Activated CD4-positive, alpha-beta memory T cell treated with anti-CD3 and anti-CD28 coated beads, Interleukin-2, amount 10 ng/mL, durations not matched to agents 7 days and 5 days (primary cell): Measurements from ENCODE around the gene PPP2R1A. TPM values are rescaled to one million over a fixed set of nuclear protein-coding genes. Genes with fewer than 3 reads are reported as not detected.

Source experiments
- CTCF ChIA-PET: fragments of 350-600 bp; sonication (Branson Sonifier 250); formaldehyde crosslinking; loops from one replicate; lab custom pipeline; 2021; ENCODE audit warnings: antibody characterized with exemption, inconsistent platforms; lab: Charles Lee
- POLR2A ChIA-PET: fragments of 350-600 bp; sonication (Branson Sonifier 250); formaldehyde crosslinking; loops from one replicate; lab custom pipeline; 2021; ENCODE audit warnings: antibody characterized with exemption; lab: Charles Lee
- DNase-seq: peaks from one replicate; pipeline ENCODE4 v3.0.0-alpha.2; 2020
- H3K27ac Mint-ChIP-seq: one replicate; pipeline ENCODE4 v1.8.0; 2021; ENCODE audit warnings: mild to moderate bottlenecking, mixed read lengths
- H3K27me3 Mint-ChIP-seq: one replicate; pipeline ENCODE4 v1.8.0; 2021; ENCODE audit warnings: mixed read lengths
- H3K36me3 Mint-ChIP-seq: one replicate; pipeline ENCODE4 v1.8.0; 2021; ENCODE audit warnings: low read depth, mixed read lengths
- H3K4me1 Mint-ChIP-seq: one replicate; pipeline ENCODE4 v1.8.0; 2021; ENCODE audit warnings: mixed read lengths
- H3K4me3 Mint-ChIP-seq: one replicate; pipeline ENCODE4 v1.8.0; 2021; ENCODE audit warnings: mild to moderate bottlenecking, mixed read lengths
- H3K9me3 Mint-ChIP-seq: one replicate; pipeline ENCODE4 v1.8.0; 2021; ENCODE audit warnings: mixed read lengths
- total RNA-seq, 2 experiments: library from RNA; stranded (reverse); gene quantifications; one replicate each; pipeline ENCODE4 v1.2.3, GENCODE V29; 2021

PPP2R1A gene
- total RNA-seq, result 100 to 1,000 TPM; 203 to 209 TPM

GRCh38 chr19:52189735-52190486, at the start of gene PPP2R1A:
TSS of gene PPP2R1A (plus strand) at chr19:52190052. CDS start at chr19:52190097, 45 bp downstream.
- POLR2A ChIA-PET, result interaction anchor here (0.7 to 2.0 kb wide), 15 partner anchors 8 to 448 kb away, joined by 3 to 43 read pairs (median 5); partner anchors contain the start of genes ZNF614, ZNF615, ZNF616 and ZNF83
- H3K4me3 Mint-ChIP-seq, result peak within 1 kb of the TSS; percentile 97
- peaks cover 38% of the 10 kb centered on the region for H3K36me3 Mint-ChIP-seq
- peaks cover 38% of the 10 kb centered on the region for H3K4me1 Mint-ChIP-seq
- peak within 1 kb of the TSS; percentile 98 for H3K27ac Mint-ChIP-seq
- CTCF ChIA-PET, result interaction anchor here (0.7 to 1.5 kb wide), 8 partner anchors 18 to 808 kb away, joined by 3 to 8 read pairs (median 4); partner anchors contain the start of genes ZNF613, ZNF616 and ZNF836
- peak; percentile 98 for DNase-seq
- peaks cover 15% of the 10 kb centered on the region for H3K9me3 Mint-ChIP-seq
- H3K27me3 Mint-ChIP-seq, result no peaks in the 10 kb centered on the region

- DNase-seq, result no peak
- ChIA-PET POLR2A (interaction anchor here (1.3 kb wide), 1 partner anchor 36 kb away, joined by 3 read pairs; no protein-coding TSS in a partner anchor), CTCF (interaction anchor here (1.2 to 2.0 kb wide), 2 partner anchors 48 to 96 kb away, joined by 7 to 8 read pairs; partner anchors contain the start of gene PPP2R1A)
- peaks cover 35% of the 10 kb centered on the region for H3K9me3 Mint-ChIP-seq
- H3K36me3 Mint-ChIP-seq, result peaks cover 29% of the 10 kb centered on the region
- H3K4me3 Mint-ChIP-seq, result no peak overlapping the region
- H3K4me1 Mint-ChIP-seq, result peaks cover 21% of the 10 kb centered on the region
- H3K27ac Mint-ChIP-seq, result no peak overlapping the region
- H3K27me3 Mint-ChIP-seq, result no peaks in the 10 kb centered on the region
These were observed 48.6 kb upstream of the PPP2R1A start for GRCh38 chr19:52141203-52141602.

- POLR2A ChIA-PET, result no interaction called here
- CTCF ChIA-PET, result no interaction called here
- Mint-ChIP-seq H3K4me3 (no peak overlapping the region), H3K9me3 (peaks cover 36% of the 10 kb centered on the region), H3K27ac (no peak overlapping the region), H3K4me1 (peaks cover 21% of the 10 kb centered on the region), H3K27me3 (no peaks in the 10 kb centered on the region), H3K36me3 (peaks cover 22% of the 10 kb centered on the region)
- no peak for DNase-seq
These were observed 47.8 kb upstream of the PPP2R1A start for GRCh38 chr19:52142001-52142595.

- peaks cover 13% of the 10 kb centered on the region for H3K36me3 Mint-ChIP-seq
- no peak for DNase-seq
- H3K9me3 Mint-ChIP-seq, result peaks cover 47% of the 10 kb centered on the region
- no peak overlapping the region for H3K4me3 Mint-ChIP-seq
- POLR2A ChIA-PET, result no interaction called here
- H3K27me3 Mint-ChIP-seq, result no peaks in the 10 kb centered on the region
- CTCF ChIA-PET, result no interaction called here
- no peak overlapping the region for H3K27ac Mint-ChIP-seq
- no peaks in the 10 kb centered on the region for H3K4me1 Mint-ChIP-seq
These were observed 41.6 kb upstream of the PPP2R1A start for GRCh38 chr19:52148256-52148655.

- POLR2A ChIA-PET, result no interaction called here
- Mint-ChIP-seq H3K4me1 (no peaks in the 10 kb centered on the region), H3K36me3 (peaks cover 74% of the 10 kb centered on the region), H3K27me3 (no peaks in the 10 kb centered on the region), H3K4me3 (no peak overlapping the region), H3K27ac (no peak overlapping the region), H3K9me3 (peaks cover 71% of the 10 kb centered on the region)
- CTCF ChIA-PET, result no interaction called here
- no peak for DNase-seq
These were observed 34.1 kb upstream of the PPP2R1A start for GRCh38 chr19:52155596-52156359.

GRCh38 chr19:52170304-52170703, 19.5 kb upstream of the PPP2R1A start:
- Mint-ChIP-seq H3K27me3 (no peaks in the 10 kb centered on the region), H3K27ac (peak overlapping the region; percentile 77), H3K36me3 (peaks cover 49% of the 10 kb centered on the region), H3K9me3 (peaks cover 25% of the 10 kb centered on the region), H3K4me3 (peak overlapping the region; percentile 87), H3K4me1 (peaks cover 28% of the 10 kb centered on the region)
- no peak for DNase-seq
- ChIA-PET POLR2A (interaction anchor here (1.3 to 4.0 kb wide), 2 partner anchors 17 to 19 kb away, joined by 3 to 43 read pairs; partner anchors contain the start of gene PPP2R1A), CTCF (no interaction called here)

- CTCF ChIA-PET, result interaction anchor here (1.7 kb wide), 1 partner anchor 19 kb away, joined by 6 read pairs; the partner anchor contains the start of gene PPP2R1A
- POLR2A ChIA-PET, result interaction anchor here (1.3 to 4.0 kb wide), 2 partner anchors 16 to 18 kb away, joined by 3 to 43 read pairs; partner anchors contain the start of gene PPP2R1A
- peak; percentile 20 for DNase-seq
- Mint-ChIP-seq H3K4me1 (peaks cover 28% of the 10 kb centered on the region), H3K27ac (peak overlapping the region; percentile 77), H3K27me3 (no peaks in the 10 kb centered on the region), H3K4me3 (peak overlapping the region; percentile 87), H3K9me3 (peaks cover 26% of the 10 kb centered on the region), H3K36me3 (peaks cover 44% of the 10 kb centered on the region)
These were observed 19.0 kb upstream of the PPP2R1A start for GRCh38 chr19:52170863-52171320.

- H3K4me3 Mint-ChIP-seq, result peak within 1 kb of the TSS; percentile 87
- DNase-seq, result peak; percentile 92
- H3K4me1 Mint-ChIP-seq, result peaks cover 28% of the 10 kb centered on the region
- ChIA-PET POLR2A (interaction anchor here (0.7 to 4.0 kb wide), 6 partner anchors 15 to 387 kb away, joined by 3 to 43 read pairs (median 3); partner anchors contain the start of gene PPP2R1A), CTCF (interaction anchor here (1.7 kb wide), 1 partner anchor 18 kb away, joined by 6 read pairs; the partner anchor contains the start of gene PPP2R1A)
- peaks cover 44% of the 10 kb centered on the region for H3K36me3 Mint-ChIP-seq
- H3K27ac Mint-ChIP-seq, result peak within 1 kb of the TSS; percentile 77
- peaks cover 26% of the 10 kb centered on the region for H3K9me3 Mint-ChIP-seq
- no peaks in the 10 kb centered on the region for H3K27me3 Mint-ChIP-seq
These were observed 18.3 kb upstream of the PPP2R1A start, which contains the start of gene ZNF836 for GRCh38 chr19:52171321-52172169. TSS of gene ZNF836 (minus strand) at chr19:52171621. CDS start at chr19:52168072, 3,549 bp downstream.

GRCh38 chr19:52172347-52172746, 17.5 kb upstream of the PPP2R1A start:
- Mint-ChIP-seq H3K27me3 (no peaks in the 10 kb centered on the region), H3K9me3 (peaks cover 28% of the 10 kb centered on the region), H3K4me1 (peaks cover 28% of the 10 kb centered on the region), H3K36me3 (peaks cover 36% of the 10 kb centered on the region), H3K4me3 (peak overlapping the region; percentile 87), H3K27ac (peak overlapping the region; percentile 34)
- CTCF ChIA-PET, result interaction anchor here (1.7 kb wide), 1 partner anchor 17 kb away, joined by 6 read pairs; the partner anchor contains the start of gene PPP2R1A
- DNase-seq, result no peak
- POLR2A ChIA-PET, result interaction anchor here (1.0 to 4.0 kb wide), 3 partner anchors 17 to 61 kb away, joined by 3 to 43 read pairs (median 3); partner anchors contain the start of gene PPP2R1A

GRCh38 chr19:52176574-52176973, 13.3 kb upstream of the PPP2R1A start:
- DNase-seq, result no peak
- H3K36me3 Mint-ChIP-seq, result no peaks in the 10 kb centered on the region
- peaks cover 8% of the 10 kb centered on the region for H3K4me1 Mint-ChIP-seq
- H3K9me3 Mint-ChIP-seq, result peaks cover 16% of the 10 kb centered on the region
- no peak overlapping the region for H3K27ac Mint-ChIP-seq
- ChIA-PET CTCF (no interaction called here), POLR2A (no interaction called here)
- H3K27me3 Mint-ChIP-seq, result no peaks in the 10 kb centered on the region
- H3K4me3 Mint-ChIP-seq, result no peak overlapping the region

- POLR2A ChIA-PET, result interaction anchor here (1.1 kb wide), 1 partner anchor 16 kb away, joined by 3 read pairs; the partner anchor contains the start of gene ZNF836
- H3K27ac Mint-ChIP-seq, result no peak overlapping the region
These were observed 2.4 kb upstream of the PPP2R1A start for GRCh38 chr19:52187407-52187806.

More at GRCh38 chr19:52187407-52187806, 2.4 kb upstream of the PPP2R1A start:
- peaks cover 14% of the 10 kb centered on the region for H3K36me3 Mint-ChIP-seq
- CTCF ChIA-PET, result no interaction called here
- no peak overlapping the region for H3K4me3 Mint-ChIP-seq
- H3K9me3 Mint-ChIP-seq, result peaks cover 9% of the 10 kb centered on the region
- peaks cover 22% of the 10 kb centered on the region for H3K4me1 Mint-ChIP-seq
- DNase-seq, result no peak
- no peaks in the 10 kb centered on the region for H3K27me3 Mint-ChIP-seq
